HG02798 (cell line): ENCODE measurements around the gene SCUBE1.

ENCODE experiments used
- ATAC-seq: cut with Tn5 transposase; IDR thresholded peaks from one replicate; pipeline ENCODE4 v1.9.1; 2021; ENCODE audit warnings: mild to moderate bottlenecking; ENCODE audit not compliant: unreplicated experiment, poor library complexity

The SCUBE1 gene

DNA sequence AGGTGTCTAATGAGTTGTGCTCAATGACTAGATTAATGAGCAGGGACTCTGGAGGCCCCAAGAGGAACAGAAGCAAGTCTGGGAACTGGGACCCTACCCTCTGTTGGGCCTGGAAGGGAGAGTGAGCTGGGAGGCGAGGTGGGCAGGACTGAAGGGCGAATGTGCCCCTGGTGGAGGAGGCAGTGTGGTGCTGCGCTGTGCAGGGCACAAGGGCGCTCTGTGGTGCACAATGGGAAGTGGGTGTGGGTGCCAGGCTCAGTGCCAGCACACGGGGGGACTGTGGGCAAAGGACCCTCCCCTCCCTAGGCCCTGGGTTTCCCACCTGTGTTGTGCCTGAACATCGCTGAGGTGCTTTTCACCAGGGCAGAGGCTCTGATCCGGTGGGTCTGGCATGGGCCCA, 98.8 kb downstream of the SCUBE1 start:
- ATAC-seq, result no peak

DNA sequence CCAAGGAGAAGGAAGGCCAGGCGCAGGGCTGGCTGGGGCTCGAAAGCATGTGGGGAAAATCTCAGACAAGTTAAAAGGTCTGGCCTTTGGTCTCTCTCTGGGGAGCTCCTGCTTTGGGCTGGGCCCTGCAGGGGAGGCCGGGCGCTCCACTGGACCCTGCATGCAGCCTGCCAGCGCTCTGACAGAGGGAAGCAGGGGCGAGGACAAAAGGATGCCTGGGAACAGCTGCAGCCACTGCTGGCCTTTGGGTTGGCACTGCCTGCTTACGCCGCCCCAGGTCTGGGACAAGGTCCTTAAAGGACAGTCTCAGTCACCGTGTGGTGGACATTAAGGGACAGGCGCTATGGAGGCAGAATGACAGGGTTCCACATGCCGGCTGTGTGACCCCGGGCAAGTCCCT, 99.8 kb downstream of the SCUBE1 start:
- no peak for ATAC-seq

DNA sequence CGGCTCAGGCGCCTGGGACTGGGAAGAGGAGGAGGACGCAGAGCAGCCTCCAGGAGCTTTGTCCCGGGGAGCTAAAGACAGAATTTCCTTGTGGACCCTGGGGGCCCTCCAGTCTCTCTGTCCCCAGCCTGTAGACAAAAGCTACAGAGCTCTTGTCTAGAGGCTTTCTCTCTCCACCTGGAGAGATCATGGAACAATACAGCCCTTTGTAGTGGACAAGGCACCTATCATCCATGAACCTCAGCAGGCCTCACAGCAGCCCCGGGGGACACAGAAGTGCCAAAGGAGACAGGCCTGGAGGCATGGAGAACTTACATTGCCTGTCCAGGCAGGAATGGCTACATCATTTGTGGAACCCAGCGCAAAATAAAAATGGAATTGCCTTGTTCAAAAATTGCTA, 100.5 kb downstream of the SCUBE1 start:
- no peak for ATAC-seq

DNA sequence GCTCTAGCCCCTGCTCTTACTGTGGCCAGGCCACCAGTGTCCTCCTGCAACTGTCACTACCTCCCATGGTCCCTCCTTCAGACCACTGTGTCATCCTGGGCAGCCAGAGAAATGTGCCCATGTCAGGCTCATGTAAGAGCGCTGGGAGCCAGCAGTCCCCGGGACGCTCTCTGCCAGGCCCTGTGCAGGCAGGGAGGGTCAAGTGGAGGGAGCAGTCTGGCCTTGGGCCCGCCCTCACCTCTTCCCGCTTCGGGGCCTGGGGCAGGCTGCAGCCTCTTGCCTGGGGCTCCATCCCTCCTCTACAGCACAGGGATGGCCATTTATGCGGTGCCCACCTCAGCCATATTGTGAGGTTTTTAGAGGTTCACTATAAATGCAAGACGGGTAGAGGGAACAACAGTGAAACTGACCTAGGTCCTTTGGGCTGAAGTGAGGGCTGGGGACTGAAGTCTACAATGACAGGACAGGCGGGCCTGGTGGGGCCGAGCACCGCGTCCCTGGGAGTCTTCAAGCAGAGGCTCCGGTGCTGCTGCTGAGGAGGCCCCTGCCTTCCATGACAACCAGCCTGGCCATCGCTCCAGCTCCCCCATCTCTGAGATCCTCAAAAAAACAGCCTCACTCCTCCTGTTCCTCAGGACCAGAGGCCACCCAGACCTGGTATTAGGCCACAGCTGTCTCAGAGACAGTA, 101.3 kb downstream of the SCUBE1 start:
- ATAC-seq, result no peak

DNA sequence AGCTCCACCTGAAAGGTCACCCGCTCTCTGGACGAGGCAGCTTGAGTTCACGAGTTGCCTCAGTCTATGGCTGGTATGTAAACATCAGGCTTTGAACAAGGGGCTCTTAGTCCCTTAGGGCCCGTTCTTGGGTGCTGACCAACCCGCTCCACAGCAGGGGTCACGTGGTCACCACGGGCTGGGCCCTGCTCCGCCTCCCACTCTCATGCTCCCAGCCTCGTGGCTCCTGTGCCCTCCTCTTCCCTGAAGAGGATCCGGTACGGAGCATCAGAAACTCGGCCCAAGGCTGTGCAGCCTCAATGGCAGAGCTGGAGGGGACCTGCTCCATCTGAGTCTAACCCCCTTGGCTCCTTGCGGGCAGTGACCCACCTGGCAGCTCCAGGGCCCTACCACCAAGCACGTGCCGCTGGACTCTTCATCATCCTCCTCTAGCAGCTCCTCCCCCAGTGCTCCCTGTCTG, 102.0 kb downstream of the SCUBE1 start:
- no peak for ATAC-seq

DNA sequence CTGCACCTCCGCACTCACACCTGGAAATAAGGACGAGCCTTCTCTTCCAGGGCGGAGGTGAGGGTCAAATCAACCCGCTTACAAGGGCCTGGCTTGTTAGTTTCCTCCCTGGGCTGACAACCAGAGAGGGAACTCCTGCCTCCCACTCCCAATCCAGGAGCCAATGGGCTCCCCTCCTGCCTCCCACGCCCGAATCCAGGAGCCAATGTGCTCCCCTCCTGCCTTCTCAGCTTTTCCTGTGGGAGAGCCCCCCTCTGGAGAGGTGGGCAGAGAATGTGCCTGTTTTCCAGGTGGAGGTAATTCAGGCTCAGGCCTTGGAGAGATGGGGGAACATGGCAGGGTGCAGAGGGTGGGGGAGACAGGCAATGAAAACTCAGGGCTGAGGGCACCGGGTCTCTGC, 102.6 kb downstream of the SCUBE1 start:
- ATAC-seq, result no peak

DNA sequence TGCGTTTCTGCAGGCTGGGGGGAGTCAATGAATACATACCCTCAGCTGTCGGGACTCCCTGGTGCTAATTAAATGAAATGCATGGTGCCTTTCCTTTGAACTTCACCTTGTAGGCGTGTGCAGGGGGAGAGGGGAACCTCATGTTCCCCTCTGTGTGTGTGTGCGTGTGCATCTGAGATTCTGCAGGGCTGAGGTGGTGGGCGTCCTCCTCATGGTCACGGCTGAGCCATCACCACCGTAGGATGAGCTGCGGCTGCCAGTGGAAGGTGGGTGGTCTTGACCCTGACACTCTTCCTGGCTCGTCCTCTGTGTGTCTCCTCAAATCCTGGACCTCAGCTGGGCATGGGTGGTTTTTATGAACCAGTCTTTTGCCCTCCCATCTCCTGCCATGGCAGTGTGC, 103.2 kb downstream of the SCUBE1 start:
- no peak for ATAC-seq

DNA sequence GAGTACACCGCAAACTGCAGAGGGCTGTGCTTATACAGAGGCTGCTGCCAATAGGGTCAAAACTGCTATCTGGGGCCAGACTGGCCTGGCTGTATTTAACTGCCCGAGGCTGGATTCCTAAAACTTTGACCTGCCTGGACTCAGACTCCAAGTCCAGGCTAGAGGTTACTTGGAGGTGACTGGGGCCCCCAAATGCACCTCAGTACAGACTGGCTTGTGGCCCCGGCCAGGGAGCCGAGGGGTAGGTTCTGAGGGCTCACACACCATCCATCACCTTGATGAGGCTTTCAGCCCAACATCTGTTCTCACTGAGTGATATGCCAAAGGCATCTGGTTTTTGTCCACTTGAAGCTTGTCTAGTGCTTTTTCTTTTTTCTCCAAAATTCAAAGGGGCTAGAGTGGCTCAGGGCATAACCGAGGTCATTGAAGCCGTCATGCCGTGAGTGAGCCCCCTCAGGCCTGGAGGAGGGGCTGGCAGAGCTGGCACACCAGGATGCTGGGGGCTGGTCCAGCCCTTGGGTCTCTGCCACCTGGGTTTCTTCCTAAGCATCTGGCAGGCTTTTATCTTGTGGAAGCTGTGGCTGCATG, 103.9 kb downstream of the SCUBE1 start:
- no peak for ATAC-seq

DNA sequence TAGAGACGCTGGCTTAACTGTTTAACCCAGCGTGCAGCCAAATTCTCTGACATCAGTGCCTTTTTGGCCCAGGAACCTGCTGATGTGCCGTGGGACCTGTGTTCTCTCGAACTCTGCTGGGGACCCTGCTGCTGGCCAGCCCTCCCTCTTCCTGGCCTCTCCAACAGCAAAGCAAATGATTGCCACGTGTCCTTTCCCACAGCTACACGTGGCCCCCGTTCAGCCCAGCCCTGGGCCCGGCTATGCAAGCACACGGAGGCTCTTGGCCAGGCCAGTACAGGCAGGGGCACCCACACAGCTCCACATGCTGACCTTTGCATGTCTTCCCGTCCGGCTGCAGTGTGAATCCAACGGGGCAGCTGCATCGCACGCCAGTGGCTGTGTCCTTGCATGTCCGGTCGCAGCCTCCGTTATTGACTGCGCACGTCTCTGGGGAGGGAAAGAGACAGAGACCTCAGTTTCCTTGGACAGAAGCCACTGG, 104.6 kb downstream of the SCUBE1 start:
- no peak for ATAC-seq

DNA sequence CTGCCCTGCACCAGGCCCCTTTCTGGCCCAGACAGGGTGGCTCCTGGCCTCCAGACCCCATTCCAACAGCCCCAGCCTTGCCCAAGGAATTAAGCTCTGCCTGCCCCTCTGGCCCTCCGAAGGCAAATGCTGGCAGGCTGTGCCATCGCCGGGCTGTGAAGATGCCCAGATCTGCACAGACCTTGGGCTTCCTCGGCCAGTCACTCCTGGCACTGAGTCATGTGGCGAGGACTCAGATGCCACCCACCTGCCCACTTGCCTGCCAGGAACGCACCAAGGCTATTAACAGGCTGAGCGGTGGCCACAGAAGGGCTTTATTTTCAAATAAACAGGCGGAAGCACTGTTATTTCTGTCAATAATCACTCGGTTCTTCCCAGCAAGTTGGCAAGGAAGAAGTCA, 105.9 kb downstream of the SCUBE1 start:
- ATAC-seq, result no peak

DNA sequence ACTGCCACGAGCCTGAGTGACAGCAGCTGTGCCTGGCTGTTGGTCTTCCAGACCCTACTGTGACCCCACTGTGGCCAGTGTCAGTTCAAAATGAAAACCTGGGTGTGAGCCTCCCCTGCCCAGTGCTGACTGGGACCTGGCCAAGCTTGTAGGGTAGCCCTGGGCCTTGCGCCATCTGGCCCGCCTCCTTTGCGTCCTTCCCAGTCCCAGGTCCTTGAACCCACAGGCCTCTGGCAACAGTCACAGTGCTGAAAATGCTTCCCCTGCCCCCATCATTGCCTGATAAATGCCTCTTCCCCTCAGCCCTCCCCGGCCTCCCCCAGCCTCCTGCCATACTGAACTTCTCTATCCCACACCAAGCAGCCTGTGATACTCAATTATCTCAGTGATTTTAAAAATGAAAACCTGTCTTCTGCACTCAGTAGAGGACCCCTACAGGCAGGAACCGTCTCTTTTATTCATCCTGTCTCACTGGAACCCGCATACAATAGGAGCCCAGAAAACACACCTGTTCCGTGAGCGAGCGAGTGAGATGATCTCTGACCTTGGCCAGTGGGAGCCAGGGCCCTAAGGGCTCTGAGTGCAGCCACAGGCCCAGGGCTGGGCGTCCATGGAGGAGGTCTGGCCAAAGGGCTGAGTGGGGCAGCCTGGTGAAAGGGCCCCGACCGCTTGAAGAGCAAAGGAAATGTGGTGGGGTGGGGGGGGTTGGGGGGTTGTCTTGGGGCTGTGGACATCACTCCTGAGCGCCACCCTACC, 106.6 kb downstream of the SCUBE1 start:
- ATAC-seq, result no peak

DNA sequence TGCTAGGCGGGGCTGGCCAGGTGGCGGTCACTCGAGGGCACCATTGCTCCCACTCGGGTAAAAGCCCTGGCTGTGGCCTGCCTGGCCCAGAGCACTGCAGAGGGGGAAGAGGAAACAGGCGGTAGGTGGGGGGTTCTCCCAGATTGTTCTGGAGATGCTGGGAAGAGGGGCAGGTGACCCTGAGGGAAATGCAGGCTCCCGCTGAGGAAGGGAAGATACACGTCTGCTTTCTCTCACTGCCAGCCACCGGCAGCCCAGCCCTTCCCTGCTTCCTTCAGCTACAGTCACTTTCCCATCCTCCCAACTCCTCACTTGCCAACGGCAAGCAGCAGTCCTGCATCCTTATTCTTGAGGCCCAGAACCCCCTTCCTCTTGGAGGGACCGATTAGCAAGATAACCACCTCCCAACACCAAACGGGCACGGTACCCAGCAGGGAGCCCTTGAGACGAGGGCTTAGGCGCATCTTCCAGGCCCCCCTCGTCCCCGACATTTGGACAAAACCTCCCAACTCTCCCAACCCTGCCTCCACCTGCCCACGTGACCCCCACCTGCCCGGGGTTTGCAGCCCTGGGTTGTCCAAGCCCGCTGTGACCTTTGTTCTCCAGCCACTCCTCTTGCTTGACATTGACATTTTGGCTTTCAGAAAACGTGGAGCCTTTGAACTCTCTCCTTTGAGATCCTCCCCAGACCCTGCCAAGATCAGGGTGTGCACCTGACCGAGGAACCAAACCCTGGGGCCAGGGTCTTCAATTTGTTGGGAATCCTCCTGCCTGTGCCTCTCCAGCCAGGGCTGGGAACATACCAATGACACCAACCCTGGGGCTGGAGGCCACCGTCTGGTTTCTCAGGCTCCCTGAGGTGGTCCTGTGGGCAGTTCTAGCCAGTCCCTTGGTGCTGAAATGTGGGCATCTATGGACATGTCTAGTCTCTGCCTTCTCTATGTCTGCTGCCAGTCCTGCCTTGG, 107.4 kb downstream of the SCUBE1 start:
- no peak for ATAC-seq

DNA sequence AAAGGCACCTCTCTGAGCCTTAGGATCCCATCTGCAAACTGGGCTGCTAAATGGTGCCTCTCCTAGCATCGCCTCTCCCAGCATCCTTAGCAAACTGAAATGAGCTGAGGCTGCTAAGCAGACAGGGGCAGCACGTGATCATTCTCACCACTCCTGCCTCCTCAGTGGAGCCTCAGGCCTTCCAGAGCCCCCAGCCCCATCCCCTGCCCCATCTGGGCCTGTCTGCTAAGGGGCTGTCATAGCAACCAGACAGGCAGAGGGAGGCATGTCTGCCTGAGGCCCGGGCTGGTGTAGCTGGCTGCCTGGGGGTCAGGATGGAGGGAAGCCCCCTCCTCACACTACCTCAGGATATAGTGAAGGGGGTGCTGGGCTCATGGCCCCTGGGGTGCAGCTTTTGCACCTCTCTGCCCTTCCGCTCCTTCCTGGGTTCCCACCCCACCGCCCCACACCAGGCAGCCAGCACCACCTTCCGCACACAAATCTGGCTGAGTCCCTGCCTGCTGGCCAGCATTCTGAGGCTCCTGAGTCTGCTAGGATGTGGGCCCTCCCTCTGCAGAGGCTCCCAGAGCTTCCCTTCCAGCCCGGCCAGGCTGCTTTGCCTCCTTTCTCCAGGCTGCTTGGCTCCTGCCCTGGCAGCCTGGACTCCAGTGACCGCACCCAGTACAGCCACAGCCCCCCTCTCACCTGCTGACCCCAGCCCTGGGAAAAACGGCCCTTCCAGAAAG, 108.7 kb downstream of the SCUBE1 start:
- no peak for ATAC-seq

DNA sequence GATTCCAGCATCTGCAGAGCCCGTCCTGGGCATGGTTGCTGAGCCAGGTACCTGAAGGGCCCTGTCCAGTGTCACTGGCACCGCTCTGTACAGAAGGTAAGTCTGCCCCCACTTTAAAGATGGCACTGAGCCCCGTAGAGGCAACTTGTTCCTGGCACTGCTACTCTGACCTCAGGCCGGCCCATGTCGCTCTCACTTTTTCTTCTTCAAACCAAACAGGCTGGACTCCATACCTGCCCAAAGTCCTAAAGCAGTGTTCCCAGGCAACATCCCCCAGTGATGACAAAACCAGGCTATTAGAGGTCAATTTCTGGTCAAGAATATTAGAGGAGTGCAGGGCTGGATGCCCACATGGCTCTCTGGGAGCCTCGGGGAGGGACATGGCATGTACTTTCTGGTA, 109.6 kb downstream of the SCUBE1 start:
- ATAC-seq, result no peak

DNA sequence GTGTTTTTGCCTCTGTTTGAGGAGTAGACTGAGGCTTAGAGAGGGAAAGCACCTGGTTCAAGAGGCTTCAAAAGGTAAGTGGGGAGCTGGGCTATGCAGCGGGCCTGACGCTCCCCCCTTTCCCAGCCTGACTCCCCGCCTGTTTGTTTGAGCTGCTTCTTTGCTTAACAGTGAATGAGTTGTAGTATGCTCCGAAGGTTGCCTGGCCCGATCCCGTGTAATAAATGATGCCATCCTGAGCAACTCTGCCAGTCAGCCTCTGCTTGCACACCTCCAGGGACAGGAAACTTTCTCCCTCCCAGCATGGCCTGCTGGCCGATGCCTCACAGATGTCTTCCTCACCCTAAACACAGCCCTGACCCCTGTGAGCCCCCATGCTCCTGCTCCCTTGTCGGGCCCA, 110.7 kb downstream of the SCUBE1 start:
- no peak for ATAC-seq

DNA sequence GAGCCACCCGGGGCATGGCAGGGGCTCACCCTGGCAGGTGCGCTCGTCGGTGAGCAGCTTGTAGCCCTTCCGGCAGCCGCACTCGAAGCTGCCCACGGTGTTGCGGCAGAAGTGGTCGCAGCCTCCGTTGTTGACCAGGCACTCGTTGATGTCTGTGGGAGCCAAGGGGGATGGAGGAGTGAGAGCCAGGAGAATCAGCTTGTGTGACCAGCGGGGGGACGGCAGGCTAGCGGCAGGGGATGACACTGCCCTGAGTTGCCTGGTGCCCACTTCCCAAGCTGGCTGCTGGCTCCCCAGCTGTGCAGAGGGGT, 111.5 kb downstream of the SCUBE1 start:
- ATAC-seq, result no peak

DNA sequence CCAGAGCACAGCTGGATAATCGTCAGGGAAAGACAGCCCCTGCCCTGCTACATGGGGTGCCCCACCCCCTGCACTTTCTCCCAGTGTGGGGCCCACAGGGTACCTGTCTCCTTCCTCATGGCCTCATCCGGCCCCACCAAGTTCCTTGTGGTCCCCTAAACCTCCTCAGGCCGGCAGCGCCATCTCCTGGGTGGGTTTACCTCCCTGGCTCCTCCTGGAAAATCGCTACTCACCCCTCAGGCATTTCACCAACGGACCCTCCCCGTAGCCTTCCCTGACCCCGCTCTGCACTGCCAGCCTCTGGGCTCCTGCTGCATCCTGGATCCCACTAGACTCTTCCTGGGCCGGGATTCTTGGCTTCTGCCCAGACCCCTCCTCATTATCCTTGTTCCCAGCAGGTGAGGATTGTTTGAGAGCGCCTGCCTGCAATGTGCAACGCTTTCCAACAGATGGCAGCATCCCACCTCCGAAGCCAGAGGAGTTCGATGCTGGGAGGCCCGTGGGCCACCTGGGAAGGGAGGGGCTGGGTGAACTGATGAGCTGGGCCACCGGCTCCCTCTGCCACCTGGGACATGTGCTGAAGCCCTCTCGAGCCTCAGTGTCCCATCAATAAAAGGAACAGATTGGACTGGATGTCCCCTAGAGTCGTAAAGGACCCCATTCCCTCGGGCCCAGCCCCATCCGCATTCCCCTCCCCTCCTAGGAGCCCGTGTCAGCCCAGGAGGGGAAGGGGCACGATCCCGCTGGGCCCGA, 112.0 kb downstream of the SCUBE1 start:
- ATAC-seq, result no peak

DNA sequence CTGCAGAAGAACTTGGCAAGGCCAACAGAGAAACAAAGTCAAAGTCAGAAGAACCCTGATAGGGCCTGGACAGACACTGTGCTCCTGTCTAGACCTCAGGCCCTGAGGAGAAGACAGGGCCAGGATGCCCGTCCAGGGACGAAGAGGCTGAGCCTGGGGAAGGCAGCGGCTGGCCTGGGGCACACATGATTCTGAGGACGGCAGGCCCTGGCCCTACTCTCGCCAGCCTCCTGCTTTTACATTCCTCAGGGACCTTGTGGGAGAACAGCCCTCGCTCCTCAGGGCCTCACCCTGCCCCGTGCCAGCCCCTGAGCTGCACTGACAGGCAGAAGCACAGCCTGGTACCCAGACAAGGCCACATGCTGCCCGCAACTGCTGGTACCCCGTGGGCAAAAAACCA, 112.6 kb downstream of the SCUBE1 start:
- ATAC-seq, result no peak

DNA sequence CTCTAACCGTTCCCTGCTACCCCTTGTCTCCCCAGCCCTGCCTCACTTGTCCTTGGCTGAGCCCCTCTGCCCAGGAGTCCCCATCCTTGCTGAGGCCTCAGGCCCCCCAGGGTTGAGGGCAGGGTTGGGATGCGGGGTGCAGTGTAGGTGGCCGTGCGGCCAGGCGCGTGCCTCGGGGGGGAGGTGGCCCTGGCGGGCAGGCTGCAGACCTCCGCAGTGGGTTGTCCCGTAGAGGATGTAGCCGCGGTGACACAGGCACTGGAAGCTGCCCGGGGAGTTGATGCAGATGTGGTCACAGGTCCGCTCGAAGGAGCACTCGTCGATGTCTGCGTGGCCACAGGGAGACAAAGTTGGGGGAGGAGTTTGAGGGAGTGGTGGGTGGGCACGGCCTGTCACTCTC, 114.3 kb downstream of the SCUBE1 start:
- ATAC-seq, result no peak
